Peyer's patch (tissue), 4 donors: Measurements from ENCODE around the gene TMEM9. TPM values are rescaled to one million over a fixed set of nuclear protein-coding genes. Genes with fewer than 3 reads are reported as not detected.

ENCODE experiments used
- DNase-seq, 3 donors: peaks; one replicate each; pipeline ENCODE4 v3.0.0-alpha.2; 2017 to 2019
- H3K27ac ChIP-seq, 4 donors: fragments of 200-600 bp; sonication (generic); one replicate each; pipeline ENCODE4 v1.5.1; 2016 to 2019
- H3K27me3 ChIP-seq, 2 donors: fragments of 200-600 bp; sonication (generic); one replicate each; pipeline ENCODE4 v1.5.1; 2019
- H3K36me3 ChIP-seq, 3 donors: fragments of 200-600 bp; sonication (generic); one replicate each; pipeline ENCODE4 v1.5.1; 2016 to 2019
- H3K4me1 ChIP-seq, 4 donors: fragments of 200-600 bp; sonication (generic); one replicate each; pipeline ENCODE4 v1.5.1; 2016 to 2019
- H3K4me3 ChIP-seq, 4 donors: fragments of 200-600 bp; sonication (generic); 1 replicate in 3 of 4; 2 replicates in 1 of 4; pipeline ENCODE4 v1.5.1; 2016 to 2019; ENCODE audit warnings: mild to moderate bottlenecking in 1 of 4
- H3K9me3 ChIP-seq, 4 donors: fragments of 200-600 bp; sonication (generic); one replicate each; pipeline ENCODE4 v1.5.1; 2016 to 2019; ENCODE audit warnings: mild to moderate bottlenecking in 1 of 4
- POLR2A ChIP-seq, 2 donors: fragments of 450-650 bp; IDR thresholded peaks; one replicate each; pipeline ENCODE4 v1.5.1; 2017; ENCODE audit warnings: antibody characterized with exemption in 2 of 2, mild to moderate bottlenecking in 2 of 2, moderate library complexity in 2 of 2
- total RNA-seq, 4 donors: library from RNA; depleted of rRNA; stranded (reverse); fragments of >200 nt; gene quantifications; one replicate each; pipeline ENCODE4 v1.1.0, GENCODE V29; 2016
- TF ChIP-seq, protein P1 (sequence below), 6 experiments: fragments of 450-650 bp in 4 of 6; fragments of 200-600 bp in 2 of 6; sonication (generic) in 1 of 6; IDR thresholded peaks; one replicate each; pipeline ENCODE4 v1.5.1; 2017 to 2019; ENCODE audit warnings: antibody characterized with exemption in 6 of 6, mild to moderate bottlenecking in 3 of 6, moderate library complexity in 1 of 6

The TMEM9 gene
- total RNA-seq, 4 donors from 2014 or later: 20.6 to 32.3 (median 27.1) TPM

DNA sequence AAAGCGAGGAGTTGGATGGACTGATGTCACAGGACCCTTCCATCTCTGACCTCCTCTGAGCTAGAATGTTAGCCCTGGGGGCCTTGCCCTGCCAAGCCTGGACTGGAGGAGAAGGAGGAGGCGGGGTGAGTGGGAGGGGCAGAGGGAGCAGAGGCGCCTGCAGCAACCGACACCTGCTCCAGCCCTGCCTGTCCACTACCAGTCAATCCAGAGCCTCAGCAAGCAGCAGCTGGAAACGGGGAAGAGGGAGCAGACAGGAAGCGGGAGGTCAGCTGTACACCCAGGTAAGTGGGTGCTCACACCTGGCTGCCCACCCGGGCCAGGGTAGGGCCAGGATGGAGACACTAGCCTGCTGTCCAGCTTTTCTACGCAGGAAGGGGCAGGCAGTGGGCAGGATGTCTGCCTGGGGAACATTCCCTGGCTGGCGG, 36.4 kb upstream of the TMEM9 start, which contains the start of gene IGFN1:
Gene IGFN1 (plus strand): TSS at position 201 of the 428 bp plus-strand sequence. CDS start 2,470 bp downstream, outside the sequence.
- H3K4me1 ChIP-seq: no peaks in the 10 kb centered on the region
- TF ChIP-seq POLR2A (IDR thresholded peaks at IDR 0.05): no peak
- TF ChIP-seq, protein P1, sequence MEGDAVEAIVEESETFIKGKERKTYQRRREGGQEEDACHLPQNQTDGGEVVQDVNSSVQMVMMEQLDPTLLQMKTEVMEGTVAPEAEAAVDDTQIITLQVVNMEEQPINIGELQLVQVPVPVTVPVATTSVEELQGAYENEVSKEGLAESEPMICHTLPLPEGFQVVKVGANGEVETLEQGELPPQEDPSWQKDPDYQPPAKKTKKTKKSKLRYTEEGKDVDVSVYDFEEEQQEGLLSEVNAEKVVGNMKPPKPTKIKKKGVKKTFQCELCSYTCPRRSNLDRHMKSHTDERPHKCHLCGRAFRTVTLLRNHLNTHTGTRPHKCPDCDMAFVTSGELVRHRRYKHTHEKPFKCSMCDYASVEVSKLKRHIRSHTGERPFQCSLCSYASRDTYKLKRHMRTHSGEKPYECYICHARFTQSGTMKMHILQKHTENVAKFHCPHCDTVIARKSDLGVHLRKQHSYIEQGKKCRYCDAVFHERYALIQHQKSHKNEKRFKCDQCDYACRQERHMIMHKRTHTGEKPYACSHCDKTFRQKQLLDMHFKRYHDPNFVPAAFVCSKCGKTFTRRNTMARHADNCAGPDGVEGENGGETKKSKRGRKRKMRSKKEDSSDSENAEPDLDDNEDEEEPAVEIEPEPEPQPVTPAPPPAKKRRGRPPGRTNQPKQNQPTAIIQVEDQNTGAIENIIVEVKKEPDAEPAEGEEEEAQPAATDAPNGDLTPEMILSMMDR (IDR thresholded peaks at IDR 0.05): no peak

DNA sequence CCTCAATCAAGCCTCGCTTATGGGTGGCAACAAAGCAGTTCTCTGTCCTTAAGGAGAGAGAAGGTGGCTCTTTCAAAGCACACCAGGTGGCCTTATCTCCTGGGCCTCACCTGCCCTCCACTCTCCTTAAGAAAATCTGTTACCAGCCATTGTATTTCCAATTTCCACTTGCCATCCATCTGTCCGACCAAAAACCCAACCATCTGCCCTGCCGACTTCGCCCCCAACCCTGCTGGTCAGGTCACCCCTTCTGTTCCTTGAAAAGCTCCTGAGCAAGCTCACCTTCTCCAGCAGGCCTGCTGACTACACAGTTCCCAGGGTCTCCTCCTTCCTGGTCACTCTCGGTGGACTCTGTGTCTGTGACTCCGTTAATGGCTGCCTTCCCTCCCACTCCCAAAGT, 35.7 kb upstream of the TMEM9 start:
- TF ChIP-seq, protein P1 (IDR thresholded peaks at IDR 0.05): no peak
- TF ChIP-seq POLR2A (IDR thresholded peaks at IDR 0.05): no peak
- H3K9me3 ChIP-seq: no peaks in the 10 kb centered on the region
- H3K36me3 ChIP-seq: no peaks in the 10 kb centered on the region
- no peak overlapping the region for H3K4me3 ChIP-seq
- H3K27me3 ChIP-seq: no peaks in the 10 kb centered on the region
- peaks cover 0 to 2% (median 0%) of the 10 kb centered on the region in 4 donors for H3K4me1 ChIP-seq
- DNase-seq: no peak
- no peak overlapping the region for H3K27ac ChIP-seq

More for the DNA sequence above, 36.4 kb upstream of the TMEM9 start, which contains the start of gene IGFN1:
- Histone ChIP-seq H3K27ac (no peak within 1 kb of the TSS), H3K9me3 (no peaks in the 10 kb centered on the region), H3K27me3 (no peaks in the 10 kb centered on the region), H3K36me3 (no peaks in the 10 kb centered on the region), H3K4me3 (no peak within 1 kb of the TSS)
- no peak for DNase-seq

DNA sequence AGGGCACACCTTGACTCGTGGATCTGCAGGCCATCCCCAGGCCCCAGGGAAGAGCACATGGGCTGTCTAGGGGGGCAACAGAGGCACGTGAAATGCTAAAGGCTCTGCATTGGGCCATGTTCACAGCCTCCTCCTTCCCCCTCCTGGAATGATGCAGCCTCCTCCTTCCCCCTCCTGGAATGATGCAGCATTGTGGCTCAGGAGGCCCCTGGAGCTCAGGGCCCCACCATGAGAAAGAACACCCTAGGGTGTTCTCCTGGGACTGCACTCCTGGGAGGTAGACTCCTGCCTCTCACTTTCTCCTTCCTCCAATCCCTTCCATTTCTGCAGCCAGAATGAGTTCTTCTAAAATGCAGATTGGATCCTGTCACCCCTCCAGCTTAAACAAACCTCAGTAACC, 34.8 kb upstream of the TMEM9 start:
- no peaks in the 10 kb centered on the region for H3K9me3 ChIP-seq
- no peak for DNase-seq
- H3K4me3 ChIP-seq: no peak overlapping the region
- H3K4me1 ChIP-seq: peaks cover 0 to 10% (median 0%) of the 10 kb centered on the region in 4 donors
- TF ChIP-seq, protein P1 (IDR thresholded peaks at IDR 0.05): no peak
- TF ChIP-seq POLR2A (IDR thresholded peaks at IDR 0.05): no peak
- no peaks in the 10 kb centered on the region for H3K36me3 ChIP-seq
- H3K27ac ChIP-seq: no peak overlapping the region
- H3K27me3 ChIP-seq: no peaks in the 10 kb centered on the region

DNA sequence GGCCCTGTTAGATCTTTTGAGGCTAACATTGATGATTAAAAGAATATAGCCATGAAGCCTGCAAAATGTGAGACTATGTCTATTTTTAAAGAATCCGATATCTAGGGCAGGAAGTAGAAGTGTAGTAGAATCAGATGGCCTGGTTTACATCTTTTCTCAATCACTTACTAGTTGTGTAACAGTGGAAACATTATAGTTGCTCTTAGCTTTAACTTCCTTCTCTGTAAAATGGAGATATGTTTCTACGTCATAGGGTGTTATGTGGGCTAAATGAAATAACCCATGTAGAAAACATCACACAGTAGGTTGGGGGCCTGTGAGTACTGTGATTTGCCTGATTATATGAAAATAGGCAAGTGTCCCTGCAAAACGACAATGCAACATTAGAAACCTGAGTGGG, 31.9 kb upstream of the TMEM9 start:
- H3K4me3 ChIP-seq: no peak overlapping the region
- H3K27me3 ChIP-seq: no peaks in the 10 kb centered on the region
- H3K4me1 ChIP-seq: peaks cover 0 to 16% (median 1%) of the 10 kb centered on the region in 4 donors
- H3K9me3 ChIP-seq: no peaks in the 10 kb centered on the region
- no peaks in the 10 kb centered on the region for H3K36me3 ChIP-seq
- no peak for DNase-seq
- TF ChIP-seq, protein P1 (IDR thresholded peaks at IDR 0.05): no peak
- no peak for TF ChIP-seq POLR2A (IDR thresholded peaks at IDR 0.05)
- no peak overlapping the region for H3K27ac ChIP-seq

DNA sequence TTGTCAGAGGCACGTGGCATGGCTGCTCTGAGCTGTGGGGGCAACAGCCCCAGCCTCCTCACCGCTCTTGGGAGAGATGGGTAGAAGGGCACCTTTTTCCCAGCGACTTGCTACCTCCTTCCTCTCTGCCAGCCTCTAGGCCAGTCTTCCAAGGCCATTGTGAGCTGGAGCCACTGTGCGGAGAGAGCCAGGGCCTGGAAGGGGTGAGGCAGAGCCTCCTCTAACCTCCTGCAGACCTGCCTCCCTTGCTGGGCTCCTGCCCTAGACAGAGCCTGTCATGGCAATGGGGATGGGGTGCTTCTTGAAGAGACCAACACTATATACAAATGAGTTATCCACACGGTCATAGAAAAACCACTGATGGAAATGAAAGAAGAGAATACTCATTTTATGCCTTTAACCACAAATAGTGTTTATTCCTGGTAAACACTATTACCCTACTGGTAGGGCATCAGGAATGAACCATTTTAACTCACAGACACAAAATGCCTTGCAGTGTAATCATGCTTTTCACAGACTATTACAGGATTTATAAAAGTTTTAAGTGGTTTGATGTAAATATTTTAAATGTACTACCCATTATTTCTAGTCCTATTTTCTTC, 31.4 kb upstream of the TMEM9 start:
- no peaks in the 10 kb centered on the region for H3K36me3 ChIP-seq
- no peaks in the 10 kb centered on the region for H3K27me3 ChIP-seq
- H3K4me1 ChIP-seq: peaks cover 0 to 16% (median 1%) of the 10 kb centered on the region in 4 donors
- TF ChIP-seq, protein P1 (IDR thresholded peaks at IDR 0.05): no peak
- no peak for TF ChIP-seq POLR2A (IDR thresholded peaks at IDR 0.05)
- no peak overlapping the region for H3K4me3 ChIP-seq
- H3K9me3 ChIP-seq: no peaks in the 10 kb centered on the region
- DNase-seq: no peak
- H3K27ac ChIP-seq: no peak overlapping the region
